GM23338 (cell line): Measurements from ENCODE around the gene CCDC59. TPM values are rescaled to one million over a fixed set of nuclear protein-coding genes. Genes with fewer than 3 reads are reported as not detected.
"Not testable (repeated sequence)": the region's sequence is repeated elsewhere in the genome, so short reads cannot be mapped to it uniquely, and the experiment has no call there.

Source experiments
- ATAC-seq: fragments of 200-7000 bp; cut with Tn5 transposase; 3 replicates; pipeline ENCODE4 v1.9.1; 2020
- DNase-seq: peaks from one replicate; pipeline ENCODE4 v3.0.0-alpha.2; 2015; ENCODE audit warnings: low spot score
- H2AFZ ChIP-seq: fragments of 200-600 bp; sonication (generic); 2 replicates; pipeline ENCODE4 v1.8.0; 2016; ENCODE audit warnings: antibody characterized with exemption, mild to moderate bottlenecking, moderate library complexity
- H3F3A ChIP-seq: fragments of 200-600 bp; sonication (generic); replicated peaks from 2 replicates; pipeline ENCODE4 v1.8.0; 2017; ENCODE audit warnings: antibody characterized with exemption, mixed run types, low read depth
- H3K27ac ChIP-seq: fragments of 200-600 bp; sonication (generic); 2 replicates; pipeline ENCODE4 v1.6.1; 2016; ENCODE audit warnings: low read depth
- H3K27me3 ChIP-seq: fragments of 200-600 bp; sonication (generic); 2 replicates; pipeline ENCODE4 v1.8.0; 2016; ENCODE audit warnings: mild to moderate bottlenecking, mixed run types, moderate library complexity; ENCODE audit not compliant: insufficient read depth
- H3K36me3 ChIP-seq: fragments of 200-600 bp; sonication (generic); 2 replicates; pipeline ENCODE4 v1.8.0; 2016; ENCODE audit warnings: mild to moderate bottlenecking; ENCODE audit not compliant: insufficient read depth
- H3K4me1 ChIP-seq: fragments of 200-600 bp; sonication (generic); 2 replicates; pipeline ENCODE4 v1.8.0; 2016; ENCODE audit warnings: mild to moderate bottlenecking, moderate library complexity; ENCODE audit not compliant: insufficient read depth
- H3K4me2 ChIP-seq: fragments of 200-600 bp; sonication (generic); 2 replicates; pipeline ENCODE4 v1.7.1; 2017; ENCODE audit warnings: mixed run types
- H3K4me3 ChIP-seq: fragments of 200-600 bp; sonication (generic); 2 replicates; pipeline ENCODE4 v1.6.1; 2016; ENCODE audit warnings: mixed run types
- H3K79me2 ChIP-seq: fragments of 200-600 bp; sonication (generic); replicated peaks from 2 replicates; pipeline ENCODE4 v1.8.0; 2017; ENCODE audit warnings: mild to moderate bottlenecking; ENCODE audit not compliant: insufficient read depth
- H3K9me2 ChIP-seq: fragments of 200-600 bp; sonication (generic); 2 replicates; pipeline ENCODE4 v1.8.0; 2017; ENCODE audit not compliant: insufficient read depth
- H4K20me1 ChIP-seq: fragments of 200-600 bp; sonication (generic); replicated peaks from 2 replicates; pipeline ENCODE4 v1.8.0; 2017; ENCODE audit warnings: mild to moderate bottlenecking; ENCODE audit not compliant: insufficient read depth
- H3K27ac Mint-ChIP-seq: 2 replicates; pipeline ENCODE4 v1.8.0; 2020; ENCODE audit warnings: inconsistent platforms, mild to moderate bottlenecking, moderate library complexity, mixed read lengths
- H3K27me3 Mint-ChIP-seq: 3 replicates; pipeline ENCODE4 v1.8.0; 2022; ENCODE audit warnings: low read depth, mild to moderate bottlenecking, moderate library complexity, mixed read lengths, inconsistent platforms; ENCODE audit not compliant: insufficient read depth, poor library complexity
- H3K36me3 Mint-ChIP-seq: 3 replicates; pipeline ENCODE4 v1.8.0; 2021; ENCODE audit warnings: low read depth, mild to moderate bottlenecking, inconsistent platforms, moderate library complexity, mixed read lengths
- H3K4me1 Mint-ChIP-seq: 3 replicates; pipeline ENCODE4 v1.8.0; 2020; ENCODE audit warnings: mild to moderate bottlenecking, inconsistent platforms, mixed read lengths
- H3K4me3 Mint-ChIP-seq: 3 replicates; pipeline ENCODE4 v1.8.0; 2021; ENCODE audit warnings: moderate library complexity, mild to moderate bottlenecking, inconsistent platforms, mixed read lengths
- H3K9me3 Mint-ChIP-seq: 3 replicates; pipeline ENCODE4 v1.8.0; 2020; ENCODE audit warnings: moderate library complexity, mild to moderate bottlenecking, inconsistent platforms, mixed read lengths
- CREB1 ChIP-seq: fragments of 250-450 bp; sonication (Bioruptor Pico); IDR thresholded peaks from 2 replicates; pipeline ENCODE4 v1.5.0; 2020; ENCODE audit warnings: low read depth, mild to moderate bottlenecking, moderate library complexity
- CTCF ChIP-seq, 2 experiments: fragments of 200-600 bp in 1 of 2; sonication (generic) in 1 of 2; conservative IDR thresholded peaks; 2 replicates each; pipeline versions ENCODE4 v1.5.1 to v1.6.1; 2016 to 2017; ENCODE audit warnings: antibody characterized with exemption in 2 of 2, low read depth in 2 of 2, mild to moderate bottlenecking in 2 of 2, moderate library complexity in 1 of 2
- ETS1 ChIP-seq: IDR thresholded peaks from 2 replicates; pipeline ENCODE4 v1.6.1; 2016; ENCODE audit warnings: antibody characterized with exemption
- EZH2 ChIP-seq: fragments of 200-600 bp; sonication (generic); IDR thresholded peaks from one replicate; pipeline ENCODE4 v1.8.0; 2017; ENCODE audit warnings: antibody characterized with exemption, mild to moderate bottlenecking, low read depth; ENCODE audit not compliant: unreplicated experiment
- EZH2phosphoT487 ChIP-seq: fragments of 200-600 bp; sonication (generic); IDR thresholded peaks from one replicate; pipeline ENCODE4 v1.8.1; 2018; ENCODE audit warnings: antibody characterized with exemption; ENCODE audit not compliant: unreplicated experiment
- JUNB ChIP-seq: IDR thresholded peaks from one replicate; pipeline ENCODE4 v1.6.1; 2016; ENCODE audit warnings: antibody characterized with exemption; ENCODE audit not compliant: unreplicated experiment
- STAT1 ChIP-seq: IDR thresholded peaks from one replicate; pipeline ENCODE4 v1.6.1; 2016; ENCODE audit warnings: antibody characterized with exemption; ENCODE audit not compliant: unreplicated experiment
- ZNF114 ChIP-seq: fragments of 250-450 bp; sonication (Bioruptor Pico); IDR thresholded peaks from 2 replicates; pipeline ENCODE4 v1.5.0; 2020; ENCODE audit warnings: mild to moderate bottlenecking, moderate library complexity
- ZNF331 ChIP-seq: fragments of 250-450 bp; sonication (Bioruptor Pico); IDR thresholded peaks from 2 replicates; pipeline ENCODE4 v1.5.0; 2020; ENCODE audit warnings: low read depth, mild to moderate bottlenecking, moderate library complexity
- ZNF462 ChIP-seq: fragments of 250-450 bp; sonication (Bioruptor Pico); IDR thresholded peaks from 2 replicates; pipeline ENCODE4 v1.5.0; 2020; ENCODE audit warnings: mild to moderate bottlenecking, moderate library complexity
- polyA plus RNA-seq: library from polyadenylated mRNA; unstranded; fragments of >200 nt; fragmentation: Nextera tagmentation; extraction: Ambion mirVana; gene quantifications from 2 replicates; pipeline ENCODE4 v1.2.1, GENCODE V29; 2016
- total RNA-seq: library from RNA; depleted of rRNA; stranded (reverse); fragments of >200 nt; shearing (Covaris generic); gene quantifications from 2 replicates; pipeline ENCODE4 v1.2.3, GENCODE V29; 2014

Gene CCDC59
- total and polyA plus RNA-seq, 2 experiments from 2014 or later = 52.2 to 197 TPM

GRCh38 chr12:82361461-82361915 lies 3.3 kb upstream of the CCDC59 start (continued):
- TF ChIP-seq EZH2phosphoT487 = no peak
- no peak for TF ChIP-seq ETS1

- H3K27me3 Mint-ChIP-seq, H3K4me3 Mint-ChIP-seq, H3K27me3 ChIP-seq, H2AFZ ChIP-seq, H3F3A ChIP-seq, DNase-seq, H3K27ac Mint-ChIP-seq, H3K36me3 ChIP-seq, H3K9me2 ChIP-seq, H3K4me2 ChIP-seq, H3K4me3 ChIP-seq, H3K9me3 Mint-ChIP-seq, H4K20me1 ChIP-seq, ATAC-seq, H3K27ac ChIP-seq: not testable (repeated sequence)
- Histone ChIP-seq H3K4me1 (peaks cover 22% of the 10 kb centered on the region), H3K79me2 (peaks cover 85% of the 10 kb centered on the region)
- peaks cover 25% of the 10 kb centered on the region; the same call in 2 of the 3 replicates for H3K4me1 Mint-ChIP-seq
- H3K36me3 Mint-ChIP-seq = peaks cover 33% of the 10 kb centered on the region
Measured at GRCh38 chr12:82360834-82361233, 2.6 kb upstream of the CCDC59 start.

GRCh38 chr12:82359115-82359478 lies 910 bp upstream of the CCDC59 start:
- H4K20me1 ChIP-seq = no peaks in the 10 kb centered on the region
- H3K27ac Mint-ChIP-seq = peak overlapping the region; percentile 100
- peaks cover 21% of the 10 kb centered on the region; the same call in 1 of the 2 replicates for H3K36me3 ChIP-seq
- H3K27me3 Mint-ChIP-seq = peaks cover 7% of the 10 kb centered on the region
- peak; percentile 70 for ATAC-seq
- H3K79me2 ChIP-seq = peaks cover 78% of the 10 kb centered on the region
- H3K27ac ChIP-seq = no peak overlapping the region
- H3F3A ChIP-seq = no peaks in the 10 kb centered on the region
- peak overlapping the region; percentile 96 for H3K4me3 ChIP-seq
- H3K4me2 ChIP-seq = peak overlapping the region; percentile 95
- peaks cover 51% of the 10 kb centered on the region for H3K36me3 Mint-ChIP-seq
- H2AFZ ChIP-seq = peak overlapping the region; percentile 79; the same call in 1 of the 2 replicates
- H3K4me1 ChIP-seq = peaks cover 22% of the 10 kb centered on the region
- no peaks in the 10 kb centered on the region for H3K27me3 ChIP-seq
- no peaks in the 10 kb centered on the region; the same call in 2 of the 3 replicates for H3K9me3 Mint-ChIP-seq
- no peaks in the 10 kb centered on the region for H3K9me2 ChIP-seq
- peaks cover 25% of the 10 kb centered on the region; the same call in 2 of the 3 replicates for H3K4me1 Mint-ChIP-seq
- H3K4me3 Mint-ChIP-seq = peak overlapping the region; percentile 100
- peak; percentile 52 for DNase-seq
- no peak for TF ChIP-seq JUNB
- no peak for TF ChIP-seq EZH2phosphoT487
- TF ChIP-seq CTCF (conservative IDR thresholded peaks at IDR 0.05; ENCODE audit: low read depth in 2 of 2) = no peak
- no peak for TF ChIP-seq ETS1
- TF ChIP-seq CREB1 (CRISPR knock-in tag) = no peak
- no peak for TF ChIP-seq STAT1
- no peak for TF ChIP-seq EZH2
- TF ChIP-seq ZNF462 (CRISPR knock-in tag) = no peak
- no peak for TF ChIP-seq ZNF331 (CRISPR knock-in tag)
- no peak for TF ChIP-seq ZNF114 (CRISPR knock-in tag)
